Gastroesophageal sphincter (tissue), 3 donors: ENCODE results near the gene IL17RD.

Experiments
- POLR2A ChIP-seq, 2 donors: fragments of 450-650 bp; IDR thresholded peaks; one replicate each; pipeline ENCODE4 v1.6.1; 2017; ENCODE audit warnings: antibody characterized with exemption in 2 of 2, mild to moderate bottlenecking in 2 of 2, moderate library complexity in 1 of 2
- TF ChIP-seq, protein P1 (sequence below), 4 experiments: fragments of 200-600 bp in 2 of 4; fragments of 450-650 bp in 2 of 4; sonication (generic) in 1 of 4; IDR thresholded peaks; one replicate each; pipeline ENCODE4 v1.5.1; 2017 to 2019; ENCODE audit warnings: antibody characterized with exemption in 4 of 4, mild to moderate bottlenecking in 2 of 4, moderate library complexity in 2 of 4

DNA sequence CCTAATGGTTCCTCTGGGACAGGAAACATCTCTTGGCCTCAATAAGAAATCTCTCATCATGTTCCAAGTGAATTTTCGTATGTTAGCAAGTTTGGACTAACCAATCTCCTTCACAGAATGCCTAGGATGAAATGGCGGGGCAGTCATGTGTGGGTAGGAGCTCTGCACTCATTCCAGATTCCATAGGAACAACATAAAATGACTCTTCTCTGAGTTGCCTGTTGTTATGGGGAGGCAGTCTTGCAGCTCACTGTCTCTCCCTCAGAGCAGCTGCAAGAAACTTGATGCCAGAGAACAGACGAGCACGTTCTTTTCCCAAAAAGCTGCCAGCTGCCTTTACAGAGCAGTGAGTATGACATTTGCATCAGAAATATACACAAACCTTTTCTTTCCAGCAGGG, 70.6 kb downstream of the IL17RD start:
- TF ChIP-seq, protein P1, sequence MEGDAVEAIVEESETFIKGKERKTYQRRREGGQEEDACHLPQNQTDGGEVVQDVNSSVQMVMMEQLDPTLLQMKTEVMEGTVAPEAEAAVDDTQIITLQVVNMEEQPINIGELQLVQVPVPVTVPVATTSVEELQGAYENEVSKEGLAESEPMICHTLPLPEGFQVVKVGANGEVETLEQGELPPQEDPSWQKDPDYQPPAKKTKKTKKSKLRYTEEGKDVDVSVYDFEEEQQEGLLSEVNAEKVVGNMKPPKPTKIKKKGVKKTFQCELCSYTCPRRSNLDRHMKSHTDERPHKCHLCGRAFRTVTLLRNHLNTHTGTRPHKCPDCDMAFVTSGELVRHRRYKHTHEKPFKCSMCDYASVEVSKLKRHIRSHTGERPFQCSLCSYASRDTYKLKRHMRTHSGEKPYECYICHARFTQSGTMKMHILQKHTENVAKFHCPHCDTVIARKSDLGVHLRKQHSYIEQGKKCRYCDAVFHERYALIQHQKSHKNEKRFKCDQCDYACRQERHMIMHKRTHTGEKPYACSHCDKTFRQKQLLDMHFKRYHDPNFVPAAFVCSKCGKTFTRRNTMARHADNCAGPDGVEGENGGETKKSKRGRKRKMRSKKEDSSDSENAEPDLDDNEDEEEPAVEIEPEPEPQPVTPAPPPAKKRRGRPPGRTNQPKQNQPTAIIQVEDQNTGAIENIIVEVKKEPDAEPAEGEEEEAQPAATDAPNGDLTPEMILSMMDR (IDR thresholded peaks at IDR 0.05), result no peak
- no peak for TF ChIP-seq POLR2A (IDR thresholded peaks at IDR 0.05)
